Uterus (tissue), 2 donors: ENCODE data around the gene CCT8L2.

Source experiments
- POLR2A ChIP-seq, 2 donors: fragments of 450-650 bp; IDR thresholded peaks; one replicate each; pipeline ENCODE4 v1.6.1; 2016; ENCODE audit warnings: antibody characterized with exemption in 2 of 2, mild to moderate bottlenecking in 1 of 2, moderate library complexity in 1 of 2
- TF ChIP-seq, protein P1 (sequence below), 4 experiments: fragments of 200-600 bp in 2 of 4; fragments of 450-650 bp in 2 of 4; sonication (generic) in 2 of 4; IDR thresholded peaks; one replicate each; pipeline ENCODE4 v1.5.1; 2016 to 2019; ENCODE audit warnings: antibody characterized with exemption in 4 of 4, mild to moderate bottlenecking in 2 of 4, moderate library complexity in 1 of 4

DNA sequence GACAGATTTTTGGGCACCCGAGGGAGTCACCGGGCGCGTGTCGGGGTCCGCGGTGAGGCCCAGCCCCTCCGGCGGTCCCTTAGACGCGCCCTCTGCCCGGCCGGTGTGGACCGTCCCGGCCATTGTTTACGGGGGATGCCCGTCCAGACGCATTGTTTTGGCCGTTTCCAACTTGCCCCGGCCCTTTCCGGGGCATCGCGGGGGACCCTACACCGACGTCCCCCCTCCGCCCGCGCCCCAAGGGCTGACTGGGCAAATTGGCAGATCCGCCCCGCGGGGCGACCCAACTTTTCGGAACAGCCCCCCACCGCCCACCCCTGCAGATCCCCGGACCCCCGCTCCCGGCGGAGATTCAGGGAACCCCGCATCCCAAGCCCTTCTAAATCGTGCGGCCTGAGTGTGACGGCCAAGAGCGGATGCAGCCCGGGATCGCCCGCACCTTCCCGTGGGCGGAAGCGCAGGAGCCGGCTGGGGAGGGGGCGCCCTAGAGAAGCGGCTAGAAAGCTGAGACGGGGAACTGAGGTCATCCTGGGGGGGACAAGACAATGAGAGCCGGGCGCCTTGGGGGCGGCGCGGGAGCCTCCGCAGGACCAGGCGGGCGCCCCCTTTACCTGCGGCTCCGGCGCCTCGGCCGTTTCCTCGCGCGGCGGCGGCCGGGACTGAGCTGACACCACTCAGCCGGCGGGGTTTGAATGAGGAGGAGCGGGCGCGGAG is 17.1 kb upstream of the CCT8L2 start:
- TF ChIP-seq, protein P1, sequence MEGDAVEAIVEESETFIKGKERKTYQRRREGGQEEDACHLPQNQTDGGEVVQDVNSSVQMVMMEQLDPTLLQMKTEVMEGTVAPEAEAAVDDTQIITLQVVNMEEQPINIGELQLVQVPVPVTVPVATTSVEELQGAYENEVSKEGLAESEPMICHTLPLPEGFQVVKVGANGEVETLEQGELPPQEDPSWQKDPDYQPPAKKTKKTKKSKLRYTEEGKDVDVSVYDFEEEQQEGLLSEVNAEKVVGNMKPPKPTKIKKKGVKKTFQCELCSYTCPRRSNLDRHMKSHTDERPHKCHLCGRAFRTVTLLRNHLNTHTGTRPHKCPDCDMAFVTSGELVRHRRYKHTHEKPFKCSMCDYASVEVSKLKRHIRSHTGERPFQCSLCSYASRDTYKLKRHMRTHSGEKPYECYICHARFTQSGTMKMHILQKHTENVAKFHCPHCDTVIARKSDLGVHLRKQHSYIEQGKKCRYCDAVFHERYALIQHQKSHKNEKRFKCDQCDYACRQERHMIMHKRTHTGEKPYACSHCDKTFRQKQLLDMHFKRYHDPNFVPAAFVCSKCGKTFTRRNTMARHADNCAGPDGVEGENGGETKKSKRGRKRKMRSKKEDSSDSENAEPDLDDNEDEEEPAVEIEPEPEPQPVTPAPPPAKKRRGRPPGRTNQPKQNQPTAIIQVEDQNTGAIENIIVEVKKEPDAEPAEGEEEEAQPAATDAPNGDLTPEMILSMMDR (IDR thresholded peaks at IDR 0.05), result no peak
- TF ChIP-seq POLR2A (IDR thresholded peaks at IDR 0.05), result no peak
